Measurements from ENCODE around the gene SLC35E1.
"Not testable (repeated sequence)": the region's sequence is repeated elsewhere in the genome, so short reads cannot be mapped to it uniquely, and the experiment has no call there.

The SLC35E1 gene

GRCh38 chr19:16522559-16523377, 49.4 kb downstream of the SLC35E1 start:
- DNase-seq (ENCODE audit: low read depth in 2 of 2) = no peak

GRCh38 chr19:16521715-16522289, 50.4 kb downstream of the SLC35E1 start:
- no peak for DNase-seq (ENCODE audit: low read depth in 2 of 2)

DNA sequence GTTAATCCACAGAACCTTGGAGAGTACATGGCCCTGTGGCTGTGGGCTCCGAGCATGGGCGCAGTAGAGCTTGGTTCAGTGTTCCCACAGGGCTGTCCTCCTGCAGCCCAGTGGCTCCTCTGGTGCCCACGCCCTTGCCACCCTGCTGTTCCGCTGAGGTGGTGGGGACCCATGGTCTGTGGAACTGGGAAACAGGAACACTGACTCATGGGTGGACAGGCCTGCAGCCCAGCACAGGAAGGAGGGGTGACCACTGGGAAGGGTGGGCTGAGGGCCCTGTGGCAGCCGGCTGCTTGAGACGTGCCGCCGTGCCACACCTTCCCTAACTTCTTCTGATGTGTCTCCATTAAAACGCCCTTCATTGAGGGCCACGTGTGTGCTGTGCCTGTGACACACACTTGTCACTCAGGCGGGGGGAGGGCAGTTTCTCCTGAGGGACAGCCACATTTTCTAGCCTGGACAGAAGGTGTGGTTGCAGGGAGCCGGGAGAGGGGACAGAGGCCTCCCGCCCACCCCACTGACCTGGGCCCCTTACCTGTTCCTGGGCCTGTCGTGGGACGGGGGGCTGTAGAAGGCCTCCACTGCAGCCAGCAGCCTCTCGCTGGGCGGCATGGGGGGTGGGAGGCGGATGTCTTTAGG, 51.1 kb downstream of the SLC35E1 start:
- DNase-seq (ENCODE audit: low read depth in 2 of 2) = no peak

DNA sequence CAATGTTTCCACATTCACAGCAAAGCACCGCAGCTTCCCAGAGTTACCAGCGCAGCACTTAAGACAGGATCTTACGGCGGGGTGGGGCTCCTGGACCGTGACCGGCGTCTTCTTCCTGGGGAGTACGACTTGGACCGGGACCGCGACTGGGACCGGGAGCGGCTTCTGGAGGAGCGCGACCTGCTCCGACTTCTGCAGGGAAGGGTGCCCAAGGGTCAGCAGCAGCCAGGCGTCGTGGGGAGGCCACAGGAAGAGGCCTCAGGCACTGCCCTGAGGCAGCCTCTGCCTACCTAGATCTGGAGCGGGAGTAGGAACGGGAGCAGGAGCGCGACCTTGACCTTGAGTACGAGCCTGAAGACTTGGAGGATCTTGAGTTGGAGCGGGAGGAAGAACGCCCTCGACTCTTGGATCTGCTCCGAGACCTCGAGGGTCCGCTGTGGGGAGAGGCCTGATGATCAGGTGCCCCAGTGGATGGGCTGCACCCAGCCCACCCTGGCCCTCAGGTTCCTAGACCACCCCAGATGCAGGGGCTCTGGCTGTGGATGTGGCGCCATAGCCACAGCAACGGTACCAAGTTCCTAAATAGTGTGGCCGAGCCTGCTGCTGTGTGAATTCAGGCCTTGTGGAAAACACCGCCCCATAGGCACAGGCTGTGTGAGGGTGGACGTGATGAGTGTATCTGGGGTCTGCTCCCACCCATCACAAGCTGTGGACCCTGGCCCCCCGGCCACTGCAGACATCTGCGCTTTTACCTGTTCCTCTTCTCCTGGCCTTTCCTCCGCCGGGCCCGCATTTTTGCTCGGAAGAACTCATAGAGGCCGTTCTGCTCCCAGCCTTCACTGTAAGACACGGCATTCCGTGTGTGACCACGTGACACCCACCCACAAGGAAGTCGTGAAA, 51.9 kb downstream of the SLC35E1 start:
- no peak for DNase-seq (ENCODE audit: low read depth in 2 of 2)

GRCh38 chr19:16519230-16519687, 53.0 kb downstream of the SLC35E1 start:
- DNase-seq (ENCODE audit: low read depth in 2 of 2) = no peak

GRCh38 chr19:16518483-16519229, 53.6 kb downstream of the SLC35E1 start:
- no peak for DNase-seq (ENCODE audit: low read depth in 2 of 2)

- no peak for DNase-seq (ENCODE audit: low read depth in 2 of 2)
Measured at GRCh38 chr19:16518061-16518460, 54.2 kb downstream of the SLC35E1 start.

- no peak for DNase-seq (ENCODE audit: low read depth in 2 of 2)
Measured at GRCh38 chr19:16516923-16517610, 55.1 kb downstream of the SLC35E1 start.

DNA sequence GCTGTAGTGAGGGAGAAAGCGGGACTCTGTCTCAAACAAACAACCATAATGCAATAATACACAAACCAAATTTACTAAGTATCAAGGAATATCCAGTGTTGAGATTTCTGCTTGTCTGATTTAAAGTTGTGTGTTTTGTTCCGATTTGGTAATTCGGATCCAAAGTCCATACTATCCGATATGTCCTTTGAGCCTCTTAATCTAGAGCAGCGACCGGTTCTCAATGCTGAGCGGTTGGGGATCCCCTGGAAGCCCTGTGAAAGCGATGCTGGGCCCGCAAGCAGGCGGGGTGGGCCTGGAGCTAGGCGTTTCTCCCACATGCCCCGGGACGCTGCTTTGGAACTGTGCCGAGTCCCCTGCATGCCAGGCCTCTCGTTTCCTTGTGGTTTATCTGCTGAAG, 55.8 kb downstream of the SLC35E1 start:
- no peak for DNase-seq (ENCODE audit: low read depth in 2 of 2)

- no peak for DNase-seq (ENCODE audit: low read depth in 2 of 2)
Measured at GRCh38 chr19:16514383-16515019, 57.7 kb downstream of the SLC35E1 start.

DNA sequence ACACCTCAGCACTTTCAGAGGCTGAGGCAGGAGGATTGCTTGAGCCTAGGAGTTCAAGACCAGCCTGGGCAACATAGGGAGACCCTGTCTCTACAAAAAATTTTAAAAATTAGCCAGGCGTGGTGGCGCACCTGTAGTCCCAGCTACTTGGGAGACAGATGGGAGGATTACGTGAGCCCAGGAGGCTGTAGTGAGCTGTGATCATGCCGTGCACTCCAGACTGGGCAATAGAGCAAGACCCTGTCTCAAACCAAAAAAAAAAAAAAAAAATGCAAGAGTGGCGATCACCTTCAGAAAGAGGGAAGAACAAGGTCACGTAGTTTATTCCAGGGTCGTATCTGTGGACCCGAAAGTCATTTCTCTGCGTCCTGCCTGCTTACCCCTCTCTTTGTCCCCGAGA, 59.6 kb downstream of the SLC35E1 start:
- not testable (repeated sequence) for DNase-seq (ENCODE audit: low read depth in 2 of 2)

GRCh38 chr19:16509141-16510061, 62.8 kb downstream of the SLC35E1 start:
- DNase-seq (ENCODE audit: low read depth in 2 of 2) = no peak

DNA sequence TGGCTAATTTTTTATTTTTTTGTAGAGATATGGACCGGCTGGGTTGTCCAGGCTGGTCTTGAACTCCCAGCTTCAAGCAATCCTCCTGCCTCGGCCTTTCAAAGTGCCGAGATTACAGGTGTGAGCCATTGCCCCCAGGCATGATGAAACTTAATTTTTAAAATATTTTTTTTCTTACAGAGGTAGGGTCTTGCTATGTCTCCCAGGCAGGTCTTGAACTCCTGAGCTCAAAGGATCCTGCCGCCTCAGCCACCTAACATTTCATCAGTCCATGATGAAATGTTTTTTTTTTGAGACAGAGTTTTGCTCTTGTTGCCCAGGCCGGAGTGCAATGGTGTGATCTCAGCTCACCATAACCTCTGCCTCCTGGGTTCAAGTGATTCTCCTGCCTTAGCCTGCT, 63.7 kb downstream of the SLC35E1 start:
- no peak for DNase-seq (ENCODE audit: low read depth in 2 of 2)

DNA sequence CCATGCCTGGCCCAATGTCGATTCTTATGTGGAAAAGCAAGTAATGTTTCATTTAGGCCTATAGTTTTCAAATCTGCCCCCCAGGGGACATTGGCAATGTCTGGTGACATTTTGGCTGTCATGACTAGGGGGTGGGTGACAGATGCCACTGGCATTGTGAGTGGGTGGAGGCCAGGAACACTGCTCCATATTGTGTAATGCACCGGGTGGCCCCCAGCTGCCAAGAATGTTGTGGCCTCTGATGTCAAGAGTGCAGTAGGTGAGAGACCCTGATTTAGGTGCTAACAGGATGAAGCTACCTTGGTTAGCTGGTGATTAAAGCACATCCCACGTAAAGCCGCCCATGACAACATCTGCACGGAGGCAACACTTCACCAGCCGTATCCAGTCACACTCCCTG, 65.3 kb downstream of the SLC35E1 start:
- DNase-seq (ENCODE audit: low read depth in 2 of 2) = no peak

- DNase-seq (ENCODE audit: low read depth in 2 of 2) = not testable (repeated sequence)
Measured at GRCh38 chr19:16506161-16506560, 66.1 kb downstream of the SLC35E1 start.

GRCh38 chr19:16504271-16504670, 67.9 kb downstream of the SLC35E1 start:
- DNase-seq (ENCODE audit: low read depth in 2 of 2) = no peak
